ENCODE results near the gene IL4I1. TPM values are rescaled to one million over a fixed set of nuclear protein-coding genes. Genes with fewer than 3 reads are reported as not detected.

IL4I1 gene
- total and polyA plus RNA-seq, 2 experiments from 2014 or later = not detected

GRCh38 chr19:49907745-49908446 lies 11.2 kb upstream of the IL4I1 start:
- H3K27ac ChIP-seq = no peak overlapping the region
- H3K9me3 ChIP-seq (ENCODE audit: low read depth) = no peaks in the 10 kb centered on the region
- H3K27me3 ChIP-seq = no peaks in the 10 kb centered on the region
- H3K4me3 ChIP-seq = no peak overlapping the region
- peaks cover 15% of the 10 kb centered on the region for H3K36me3 ChIP-seq
- no peak for TF ChIP-seq CTCF (IDR thresholded peaks at IDR 0.05; ENCODE audit: low read depth, low read length)
- H3K4me1 ChIP-seq (ENCODE audit: low read depth) = no peaks in the 10 kb centered on the region
- DNase-seq (ENCODE audit: low read depth in 1 of 2, low spot score in 1 of 2) = no peak

GRCh38 chr19:49906879-49907564 lies 10.3 kb upstream of the IL4I1 start:
- Histone ChIP-seq H3K4me3 (no peak overlapping the region), H3K4me1 (ENCODE audit: low read depth) (no peaks in the 10 kb centered on the region), H3K27me3 (no peaks in the 10 kb centered on the region), H3K9me3 (ENCODE audit: low read depth) (no peaks in the 10 kb centered on the region), H3K36me3 (peaks cover 15% of the 10 kb centered on the region), H3K27ac (no peak overlapping the region)
- no peak for TF ChIP-seq CTCF (IDR thresholded peaks at IDR 0.05; ENCODE audit: low read depth, low read length)
- no peak for DNase-seq (ENCODE audit: low read depth in 1 of 2, low spot score in 1 of 2)

GRCh38 chr19:49904136-49904535 lies 7.4 kb upstream of the IL4I1 start:
- TF ChIP-seq CTCF (IDR thresholded peaks at IDR 0.05; ENCODE audit: low read depth, low read length) = no peak
- H3K4me1 ChIP-seq (ENCODE audit: low read depth) = no peaks in the 10 kb centered on the region
- H3K27ac ChIP-seq = no peak overlapping the region
- no peaks in the 10 kb centered on the region for H3K27me3 ChIP-seq
- no peaks in the 10 kb centered on the region for H3K9me3 ChIP-seq (ENCODE audit: low read depth)
- peaks cover 9% of the 10 kb centered on the region for H3K36me3 ChIP-seq
- no peak overlapping the region for H3K4me3 ChIP-seq
- no peak for DNase-seq (ENCODE audit: low read depth in 1 of 2, low spot score in 1 of 2)

- no peak for TF ChIP-seq CTCF (IDR thresholded peaks at IDR 0.05; ENCODE audit: low read depth, low read length)
- no peak for DNase-seq (ENCODE audit: low read depth in 1 of 2, low spot score in 1 of 2)
- H3K4me1 ChIP-seq (ENCODE audit: low read depth) = no peaks in the 10 kb centered on the region
Observed at GRCh38 chr19:49895566-49896297, 955 bp downstream of the IL4I1 start.

GRCh38 chr19:49894879-49895565 lies 1.7 kb downstream of the IL4I1 start:
- no peak for DNase-seq (ENCODE audit: low read depth in 1 of 2, low spot score in 1 of 2)
- no peak overlapping the region for H3K4me3 ChIP-seq
- no peaks in the 10 kb centered on the region for H3K9me3 ChIP-seq (ENCODE audit: low read depth)
- H3K27ac ChIP-seq = no peak overlapping the region
- H3K4me1 ChIP-seq (ENCODE audit: low read depth) = no peaks in the 10 kb centered on the region
- no peaks in the 10 kb centered on the region for H3K36me3 ChIP-seq
- no peaks in the 10 kb centered on the region for H3K27me3 ChIP-seq
- no peak for TF ChIP-seq CTCF (IDR thresholded peaks at IDR 0.05; ENCODE audit: low read depth, low read length)

More at GRCh38 chr19:49895566-49896297, 955 bp downstream of the IL4I1 start:
- H3K27ac ChIP-seq = no peak overlapping the region
- no peaks in the 10 kb centered on the region for H3K27me3 ChIP-seq
- H3K36me3 ChIP-seq = no peaks in the 10 kb centered on the region
- H3K9me3 ChIP-seq (ENCODE audit: low read depth) = no peaks in the 10 kb centered on the region
- H3K4me3 ChIP-seq = no peak overlapping the region
